DMS 273 treated with DMSO at 0.1 percent for 48 hours (cell line): ENCODE data around the gene MAGI2.
"Not testable (repeated sequence)": the region's sequence is repeated elsewhere in the genome, so short reads cannot be mapped to it uniquely, and the experiment has no call there.

Experiments
- DNase-seq: peaks from one replicate; lab custom pipeline; 2025; lab: John Stamatoyannopoulos, UW

MAGI2 gene

DNA sequence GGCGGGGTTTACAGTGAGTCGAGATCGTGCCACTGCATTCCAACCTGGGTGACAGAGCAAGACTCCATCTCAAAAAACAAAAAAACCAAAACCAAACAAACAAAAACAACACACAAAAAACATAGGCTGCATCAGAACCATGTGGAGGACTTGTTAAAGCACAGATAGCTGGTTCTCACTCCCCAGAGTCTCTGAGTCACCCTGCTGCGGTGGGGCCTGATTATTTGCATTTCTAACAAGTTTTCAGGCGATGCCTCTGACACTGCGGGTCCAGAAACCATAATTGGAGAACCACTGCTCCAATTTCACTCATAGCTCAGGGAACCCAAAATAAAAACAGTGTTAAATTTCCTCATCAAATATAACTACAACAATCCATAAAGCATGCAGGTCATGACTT lies 816.7 kb downstream of the MAGI2 start:
- DNase-seq = no peak

GRCh38 chr7:78635026-78635793 lies 818.3 kb downstream of the MAGI2 start:
- no peak for DNase-seq

- no peak for DNase-seq
Measured at GRCh38 chr7:78634093-78634492, 819.4 kb downstream of the MAGI2 start.

DNA sequence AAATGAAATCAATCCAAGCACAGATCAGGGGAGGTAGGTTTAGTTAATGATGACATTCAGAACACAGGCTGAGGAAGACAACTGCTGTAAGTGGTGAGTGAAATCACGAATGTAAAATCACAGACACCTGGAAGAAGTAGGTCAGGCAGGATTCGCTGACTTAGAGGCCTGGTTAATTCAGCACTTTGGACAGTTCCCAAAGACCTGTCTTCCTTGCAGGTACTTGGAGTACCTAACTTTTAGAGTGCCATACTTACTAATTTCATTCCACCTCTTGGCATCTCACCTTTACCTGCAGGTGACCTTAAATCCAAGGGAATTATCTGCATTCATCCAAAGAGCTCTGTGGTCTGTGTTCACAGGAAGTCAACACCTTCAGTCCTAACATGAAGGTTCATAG lies 832.5 kb downstream of the MAGI2 start:
- DNase-seq = no peak

DNA sequence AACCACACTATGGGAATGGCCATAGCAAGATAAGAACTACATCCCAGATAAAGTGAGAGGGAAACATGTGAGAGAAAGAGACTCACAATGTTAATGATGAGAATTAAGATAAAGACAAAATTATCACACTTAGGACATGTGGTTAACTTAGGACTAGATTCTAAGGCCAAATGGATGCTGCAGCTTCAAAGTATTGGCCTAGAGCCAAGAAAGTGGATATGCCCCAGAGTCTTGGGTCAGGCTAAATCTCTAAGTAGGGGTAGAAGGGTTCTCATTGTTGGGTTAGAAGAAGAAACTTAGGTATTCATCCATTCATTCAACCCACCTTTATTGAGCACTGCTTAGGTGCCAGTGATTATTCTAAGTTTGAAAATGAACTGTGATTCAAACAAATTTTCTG lies 836.9 kb downstream of the MAGI2 start:
- DNase-seq = no peak

DNA sequence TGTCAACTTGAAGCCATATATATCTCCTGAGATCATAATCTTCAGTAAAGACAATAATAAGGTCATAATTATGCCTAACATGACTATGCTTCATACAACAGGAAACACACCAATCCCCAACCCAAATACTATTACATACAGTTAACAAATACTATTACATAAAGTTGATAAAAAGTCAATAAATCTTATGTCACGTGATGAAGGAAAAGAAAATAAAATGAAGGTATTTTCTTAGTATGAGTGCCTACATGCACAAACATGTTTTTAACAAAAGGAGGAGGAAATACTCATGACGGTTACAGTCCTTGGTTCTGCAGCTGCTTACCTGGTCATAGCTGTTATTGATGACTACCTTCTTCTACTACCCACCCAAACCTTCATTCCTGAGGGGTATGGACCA lies 844.2 kb downstream of the MAGI2 start:
- no peak for DNase-seq

DNA sequence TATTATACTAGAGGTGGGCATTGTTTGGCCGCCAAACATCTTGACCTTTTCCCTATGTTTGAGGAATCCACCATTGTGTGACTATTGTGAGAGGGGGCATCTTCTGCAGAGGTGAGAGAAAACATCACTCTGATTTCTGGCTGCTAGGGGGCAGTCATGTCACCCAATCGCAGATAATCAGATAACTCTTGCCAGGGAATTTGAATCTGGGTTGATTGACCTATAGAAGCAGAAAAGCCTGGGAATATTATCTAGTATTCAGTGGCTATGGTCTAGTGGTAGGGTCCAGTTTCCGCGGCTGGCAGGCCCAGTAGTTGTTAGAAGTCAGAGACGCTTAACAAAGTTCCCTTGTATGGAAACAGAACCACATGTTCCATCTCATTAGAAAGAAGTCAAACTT lies 846.4 kb downstream of the MAGI2 start:
- DNase-seq = no peak

DNA sequence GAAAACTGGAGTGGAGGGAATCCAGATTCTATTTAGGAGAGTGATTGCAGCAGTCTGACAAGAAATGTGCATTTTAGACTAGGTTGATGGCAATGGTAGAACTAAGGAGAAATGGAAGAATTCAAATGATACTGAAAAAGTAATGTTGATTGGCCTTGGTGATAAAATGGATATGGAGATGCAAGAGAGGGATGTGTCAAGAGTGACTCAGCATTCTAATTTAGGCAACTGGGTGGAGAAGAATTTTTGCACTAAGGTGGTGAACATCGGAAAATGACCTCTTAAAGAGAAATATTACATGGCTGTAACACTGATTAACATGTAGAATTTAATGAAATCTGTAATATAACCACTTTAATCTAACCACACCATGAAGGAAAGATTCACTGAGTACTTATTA lies 848.3 kb downstream of the MAGI2 start:
- DNase-seq = no peak

DNA sequence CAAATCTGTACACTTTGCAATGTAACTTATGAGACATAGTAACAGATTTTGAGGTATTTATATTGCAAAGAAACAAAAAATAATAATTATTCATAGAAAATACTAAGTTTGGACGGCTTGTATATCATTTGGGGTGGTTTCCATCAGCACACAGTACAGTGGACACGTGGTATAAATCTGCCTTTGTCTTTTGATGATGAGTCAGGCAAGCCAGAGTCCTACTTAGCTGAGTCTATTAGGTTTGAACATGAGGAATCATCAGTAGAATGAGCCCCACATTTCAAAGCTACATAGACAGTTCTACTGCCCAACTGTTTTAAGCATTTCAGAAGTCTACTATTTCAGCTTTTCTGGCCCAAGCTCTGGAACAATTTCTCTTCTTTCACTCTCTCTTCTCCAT lies 851.7 kb downstream of the MAGI2 start:
- DNase-seq = no peak

- DNase-seq = no peak
Measured at GRCh38 chr7:78594156-78594555, 859.3 kb downstream of the MAGI2 start.

DNA sequence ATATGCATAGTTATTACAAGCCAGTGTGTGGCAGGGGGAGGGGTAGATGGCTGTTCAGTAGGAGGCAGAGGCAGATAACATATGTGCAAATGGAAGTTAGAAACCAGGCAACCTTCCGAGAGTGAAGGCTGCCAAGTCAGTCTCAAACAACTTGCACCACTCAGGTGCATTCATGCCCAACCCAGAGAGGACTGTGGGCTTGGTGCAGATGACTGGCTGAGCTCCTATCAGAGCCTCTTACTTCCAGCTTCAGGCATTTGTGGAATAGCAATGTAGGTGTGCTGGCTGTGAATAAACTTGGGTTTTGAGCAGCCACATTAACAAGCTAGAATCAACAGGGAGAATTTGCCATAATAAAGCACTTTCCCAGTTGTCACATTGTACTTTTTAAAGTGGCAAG lies 865.1 kb downstream of the MAGI2 start:
- DNase-seq = no peak

GRCh38 chr7:78587443-78588044 lies 865.9 kb downstream of the MAGI2 start:
- no peak for DNase-seq

DNA sequence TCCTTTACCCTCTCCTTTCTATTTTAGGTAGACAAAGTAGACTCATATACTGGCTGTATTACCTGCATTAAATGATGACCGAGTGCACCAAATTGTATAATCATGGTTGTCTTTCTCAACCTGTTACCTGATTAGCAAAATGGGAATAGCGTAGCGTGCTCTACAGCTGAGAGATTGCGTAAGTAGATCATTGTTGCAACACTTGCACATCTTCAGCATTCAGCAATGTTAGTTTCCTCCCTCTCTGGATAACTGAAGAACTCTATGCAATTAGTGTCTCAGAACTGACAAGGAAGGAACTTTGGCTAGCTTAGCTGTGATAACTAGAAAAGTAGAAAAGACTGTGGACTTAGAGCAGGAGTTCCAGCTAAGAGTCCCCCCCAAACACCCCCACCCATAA lies 867.5 kb downstream of the MAGI2 start:
- DNase-seq = no peak

DNA sequence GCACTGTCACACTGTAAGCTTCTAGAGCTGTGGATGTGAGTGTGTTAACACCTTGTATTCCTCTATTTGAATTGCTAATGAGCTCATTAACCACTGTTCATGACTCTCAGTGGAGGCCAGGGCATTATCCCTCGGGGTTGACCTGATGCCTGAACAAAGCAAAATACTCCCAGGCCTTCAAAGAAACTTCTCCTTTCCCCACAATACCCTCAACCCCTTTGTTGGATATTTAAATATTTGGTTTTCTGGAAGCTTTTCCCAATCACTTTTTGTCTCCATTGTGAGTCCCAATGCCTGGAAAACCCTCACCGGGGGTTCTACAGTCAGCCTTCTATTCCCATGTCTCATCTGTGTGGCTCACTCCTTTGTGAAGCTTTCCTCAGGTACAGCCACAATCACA lies 874.8 kb downstream of the MAGI2 start:
- no peak for DNase-seq

DNA sequence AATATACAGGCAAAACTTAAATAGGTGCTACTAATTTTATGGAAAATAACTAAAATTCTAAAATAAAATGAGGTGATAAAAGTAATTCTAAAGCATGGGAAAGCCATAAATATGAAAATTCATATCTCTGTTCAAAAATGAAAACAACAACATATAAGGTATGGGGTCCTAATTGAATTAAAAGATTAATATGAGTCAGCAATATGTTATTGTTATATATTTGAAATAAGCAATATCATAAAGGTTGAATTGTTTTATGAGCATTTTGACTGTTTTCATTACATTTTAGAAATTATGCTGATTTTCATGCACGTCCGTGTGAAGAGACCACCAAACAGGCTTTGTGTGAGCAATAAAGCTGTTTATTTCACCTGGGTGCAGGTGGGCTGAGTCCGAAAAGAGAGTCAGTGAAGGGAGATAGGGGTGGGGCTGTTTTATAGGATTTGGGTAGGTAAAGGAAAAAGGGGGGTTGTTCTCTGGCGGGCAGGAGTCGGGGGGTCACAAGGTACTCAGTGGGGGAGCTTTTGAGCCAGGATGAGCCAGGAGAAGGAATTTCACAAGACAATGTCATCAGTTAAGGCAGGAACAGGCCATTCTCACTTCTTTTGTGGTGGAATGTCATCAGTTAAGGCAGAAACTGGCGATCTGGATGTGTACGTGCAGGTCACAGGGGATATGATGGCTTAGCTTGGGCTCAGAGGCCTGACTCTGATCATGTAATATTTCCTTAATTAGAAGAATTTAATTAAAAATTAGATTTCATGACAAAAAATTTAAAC lies 876.1 kb downstream of the MAGI2 start:
- not testable (repeated sequence) for DNase-seq

DNA sequence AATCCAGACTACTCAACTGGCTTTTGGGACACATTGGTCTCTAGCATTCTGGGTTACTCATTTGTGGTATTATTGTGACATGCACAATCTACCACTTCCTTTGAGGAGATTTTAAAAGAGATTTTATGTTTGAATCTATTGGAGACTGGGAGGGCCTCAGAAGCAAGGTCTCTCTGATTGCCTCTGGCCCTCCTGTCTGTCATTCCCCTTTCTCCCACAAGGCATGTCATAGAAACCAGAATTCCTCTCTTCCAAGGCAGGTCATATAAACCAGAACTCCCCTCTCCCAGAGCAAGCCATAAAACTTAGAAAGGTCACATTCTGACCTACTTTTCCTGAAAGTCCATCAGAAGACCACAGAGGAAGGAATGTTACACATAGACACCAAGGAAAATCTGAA lies 877.2 kb downstream of the MAGI2 start:
- no peak for DNase-seq

GRCh38 chr7:78571292-78571691 lies 882.2 kb downstream of the MAGI2 start:
- no peak for DNase-seq

- no peak for DNase-seq
Measured at GRCh38 chr7:78568690-78569089, 884.8 kb downstream of the MAGI2 start.

GRCh38 chr7:78567836-78568235 lies 885.6 kb downstream of the MAGI2 start:
- no peak for DNase-seq

DNA sequence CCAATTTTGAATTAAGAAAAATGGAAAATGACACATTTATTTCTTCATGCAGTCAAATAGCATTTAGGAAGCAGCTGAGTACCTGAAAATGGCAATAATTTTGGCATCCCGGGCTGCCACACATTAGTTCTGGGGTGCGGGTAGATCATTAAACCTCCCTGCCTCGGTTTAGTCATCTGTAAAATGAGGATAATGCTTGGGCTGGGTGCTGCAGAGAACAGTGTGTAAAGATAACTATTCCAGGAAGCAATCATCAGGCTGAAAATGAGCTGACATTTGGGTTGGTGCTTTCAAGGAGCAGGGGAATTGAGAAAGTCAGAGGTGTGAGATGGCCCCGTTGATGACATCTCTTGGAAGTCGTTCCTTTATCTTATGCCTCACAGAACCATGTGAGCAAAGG lies 887.7 kb downstream of the MAGI2 start:
- no peak for DNase-seq

- no peak for DNase-seq
Measured at GRCh38 chr7:78563191-78563590, 890.3 kb downstream of the MAGI2 start.

DNA sequence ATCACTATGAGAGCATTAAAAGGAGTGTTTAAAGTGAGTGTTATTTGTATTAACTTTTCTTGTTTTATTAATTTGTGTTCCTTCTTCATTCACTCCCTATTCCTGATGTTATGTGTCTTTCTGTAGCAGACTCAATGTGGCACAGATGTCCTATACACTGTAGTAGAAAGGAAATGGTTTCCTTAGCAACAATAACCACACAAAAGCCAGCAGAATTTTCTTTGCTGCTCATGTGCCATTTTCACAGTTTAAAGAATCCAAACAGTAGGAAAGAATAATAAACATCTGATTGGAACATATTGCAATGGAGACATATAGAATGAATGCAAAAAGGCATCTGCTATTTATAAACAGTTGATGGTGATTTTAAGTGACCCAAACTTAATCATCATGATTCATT lies 891.3 kb downstream of the MAGI2 start:
- no peak for DNase-seq

DNA sequence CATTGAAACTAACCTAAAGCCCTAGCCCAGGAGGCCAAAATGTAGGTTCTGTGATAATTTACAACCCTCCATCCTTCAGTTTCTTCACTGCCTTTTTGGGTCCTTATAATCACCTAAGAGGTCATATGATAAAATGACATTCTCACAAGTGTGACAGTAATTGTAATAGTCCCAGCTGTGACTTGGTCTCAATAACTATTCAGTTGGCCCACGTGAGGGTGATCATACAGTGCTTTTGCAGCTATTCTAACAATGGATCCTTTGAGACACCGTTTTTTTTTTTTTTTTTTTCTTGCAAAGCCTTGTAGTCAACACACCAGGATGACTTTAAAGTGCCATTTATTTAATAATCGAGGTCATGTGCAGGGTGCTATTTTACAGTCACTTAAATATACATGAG lies 894.9 kb downstream of the MAGI2 start:
- DNase-seq = no peak
